Peyer's patch (tissue), 4 donors: ENCODE data around the gene TBRG4. TPM values are rescaled to one million over a fixed set of nuclear protein-coding genes. Genes with fewer than 3 reads are reported as not detected.

Source experiments
- DNase-seq, 3 donors: peaks; one replicate each; pipeline ENCODE4 v3.0.0-alpha.2; 2017 to 2019
- H3K27ac ChIP-seq, 4 donors: fragments of 200-600 bp; sonication (generic); one replicate each; pipeline ENCODE4 v1.5.1; 2016 to 2019
- H3K27me3 ChIP-seq, 2 donors: fragments of 200-600 bp; sonication (generic); one replicate each; pipeline ENCODE4 v1.5.1; 2019
- H3K36me3 ChIP-seq, 3 donors: fragments of 200-600 bp; sonication (generic); one replicate each; pipeline ENCODE4 v1.5.1; 2016 to 2019
- H3K4me1 ChIP-seq, 4 donors: fragments of 200-600 bp; sonication (generic); one replicate each; pipeline ENCODE4 v1.5.1; 2016 to 2019
- H3K4me3 ChIP-seq, 4 donors: fragments of 200-600 bp; sonication (generic); 1 replicate in 3 of 4; 2 replicates in 1 of 4; pipeline ENCODE4 v1.5.1; 2016 to 2019; ENCODE audit warnings: mild to moderate bottlenecking in 1 of 4
- H3K9me3 ChIP-seq, 4 donors: fragments of 200-600 bp; sonication (generic); one replicate each; pipeline ENCODE4 v1.5.1; 2016 to 2019; ENCODE audit warnings: mild to moderate bottlenecking in 1 of 4
- CTCF ChIP-seq, 6 experiments: fragments of 450-650 bp in 4 of 6; fragments of 200-600 bp in 2 of 6; sonication (generic) in 1 of 6; IDR thresholded peaks; one replicate each; pipeline ENCODE4 v1.5.1; 2017 to 2019; ENCODE audit warnings: antibody characterized with exemption in 6 of 6, mild to moderate bottlenecking in 3 of 6, moderate library complexity in 1 of 6
- POLR2A ChIP-seq, 2 donors: fragments of 450-650 bp; IDR thresholded peaks; one replicate each; pipeline ENCODE4 v1.5.1; 2017; ENCODE audit warnings: antibody characterized with exemption in 2 of 2, mild to moderate bottlenecking in 2 of 2, moderate library complexity in 2 of 2
- total RNA-seq, 4 donors: library from RNA; depleted of rRNA; stranded (reverse); fragments of >200 nt; gene quantifications; one replicate each; pipeline ENCODE4 v1.1.0, GENCODE V29; 2016

Gene TBRG4
- total RNA-seq, 4 donors from 2014 or later = 75.5 to 117 (median 108) TPM

- H3K36me3 ChIP-seq = no peaks in the 10 kb centered on the region
These were observed 20.4 kb upstream of the TBRG4 start for GRCh38 chr7:45131891-45132290.

GRCh38 chr7:45130910-45131309 lies 19.4 kb upstream of the TBRG4 start:
- no peaks in the 10 kb centered on the region for H3K4me1 ChIP-seq
- no peak for DNase-seq
- H3K4me3 ChIP-seq = no peak overlapping the region
- H3K9me3 ChIP-seq = no peaks in the 10 kb centered on the region
- no peak overlapping the region for H3K27ac ChIP-seq
- no peaks in the 10 kb centered on the region for H3K36me3 ChIP-seq
- TF ChIP-seq CTCF (IDR thresholded peaks at IDR 0.05) = no peak
- TF ChIP-seq POLR2A (IDR thresholded peaks at IDR 0.05) = no peak
- no peaks in the 10 kb centered on the region for H3K27me3 ChIP-seq

More at GRCh38 chr7:45131891-45132290, 20.4 kb upstream of the TBRG4 start:
- no peaks in the 10 kb centered on the region for H3K27me3 ChIP-seq
- no peak overlapping the region for H3K4me3 ChIP-seq
- no peak for TF ChIP-seq CTCF (IDR thresholded peaks at IDR 0.05)
- no peak overlapping the region for H3K27ac ChIP-seq
- no peak for DNase-seq
- H3K4me1 ChIP-seq = no peaks in the 10 kb centered on the region
- no peaks in the 10 kb centered on the region for H3K9me3 ChIP-seq

GRCh38 chr7:45129906-45130305 lies 18.4 kb upstream of the TBRG4 start:
- no peaks in the 10 kb centered on the region for H3K27me3 ChIP-seq
- TF ChIP-seq POLR2A (IDR thresholded peaks at IDR 0.05) = no peak
- no peak overlapping the region for H3K4me3 ChIP-seq
- H3K36me3 ChIP-seq = no peaks in the 10 kb centered on the region
- H3K4me1 ChIP-seq = no peaks in the 10 kb centered on the region
- no peaks in the 10 kb centered on the region for H3K9me3 ChIP-seq
- H3K27ac ChIP-seq = no peak overlapping the region
- DNase-seq = no peak

- Histone ChIP-seq H3K27ac (no peak overlapping the region), H3K36me3 (no peaks in the 10 kb centered on the region), H3K4me1 (no peaks in the 10 kb centered on the region), H3K4me3 (no peak overlapping the region), H3K27me3 (no peaks in the 10 kb centered on the region), H3K9me3 (no peaks in the 10 kb centered on the region)
- TF ChIP-seq CTCF (IDR thresholded peaks at IDR 0.05) (no peak), POLR2A (IDR thresholded peaks at IDR 0.05) (no peak)
- no peak for DNase-seq
These were observed 17.8 kb upstream of the TBRG4 start for GRCh38 chr7:45129181-45129800.

- no peak overlapping the region for H3K27ac ChIP-seq
These were observed 15.4 kb upstream of the TBRG4 start for GRCh38 chr7:45126920-45127319.

GRCh38 chr7:45126201-45126600 lies 14.7 kb upstream of the TBRG4 start:
- DNase-seq = no peak
- no peaks in the 10 kb centered on the region for H3K4me1 ChIP-seq
- H3K9me3 ChIP-seq = no peaks in the 10 kb centered on the region
- no peak overlapping the region for H3K27ac ChIP-seq
- no peak for TF ChIP-seq POLR2A (IDR thresholded peaks at IDR 0.05)
- no peaks in the 10 kb centered on the region for H3K27me3 ChIP-seq
- no peak overlapping the region for H3K4me3 ChIP-seq
- no peaks in the 10 kb centered on the region for H3K36me3 ChIP-seq

More at GRCh38 chr7:45126920-45127319, 15.4 kb upstream of the TBRG4 start:
- no peaks in the 10 kb centered on the region for H3K27me3 ChIP-seq
- TF ChIP-seq CTCF (IDR thresholded peaks at IDR 0.05) = no peak
- no peaks in the 10 kb centered on the region for H3K36me3 ChIP-seq
- DNase-seq = no peak
- no peaks in the 10 kb centered on the region for H3K9me3 ChIP-seq
- H3K4me3 ChIP-seq = no peak overlapping the region
- H3K4me1 ChIP-seq = no peaks in the 10 kb centered on the region
